Mammary epithelial cell (primary cell): ENCODE measurements around the gene RBM17.

ENCODE experiments used
- EZH2 ChIP-seq: IDR thresholded peaks from 2 replicates; pipeline ENCODE4 v1.6.1; 2012; ENCODE audit warnings: low read length, inconsistent platforms, borderline replicate concordance
- TF ChIP-seq, protein P1 (sequence below), 2 donors: IDR thresholded peaks in 1 of 2; conservative IDR thresholded peaks in 1 of 2; 2 replicates each; pipeline ENCODE4 v1.5.1; 2011 to 2012; ENCODE audit warnings: inconsistent platforms in 2 of 2, low read length in 2 of 2, mild to moderate bottlenecking in 2 of 2, control low read depth in 1 of 2, low read depth in 1 of 2; ENCODE audit not compliant: insufficient read depth in 1 of 2; ENCODE audit errors: extremely low read depth in 1 of 2

DNA sequence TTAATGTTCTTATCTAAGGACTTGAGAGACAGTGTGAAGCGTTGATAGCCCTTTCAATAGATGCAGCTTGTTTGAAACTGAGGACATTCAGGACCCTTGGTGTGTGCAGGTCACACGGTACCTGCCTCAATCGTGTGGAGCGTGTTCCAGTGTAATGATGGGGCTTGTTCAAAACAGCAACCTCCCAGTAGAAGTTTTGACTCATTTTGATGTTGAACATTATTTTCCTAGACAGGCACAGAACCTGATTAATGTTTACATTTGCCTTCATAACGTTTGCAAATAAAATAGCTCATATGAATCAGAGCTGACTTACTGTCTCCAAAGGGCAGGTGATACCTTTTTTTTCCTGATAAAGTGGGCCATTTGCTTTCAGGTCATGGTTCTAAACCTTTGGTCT lies 21.3 kb downstream of the RBM17 start:
- TF ChIP-seq, protein P1, sequence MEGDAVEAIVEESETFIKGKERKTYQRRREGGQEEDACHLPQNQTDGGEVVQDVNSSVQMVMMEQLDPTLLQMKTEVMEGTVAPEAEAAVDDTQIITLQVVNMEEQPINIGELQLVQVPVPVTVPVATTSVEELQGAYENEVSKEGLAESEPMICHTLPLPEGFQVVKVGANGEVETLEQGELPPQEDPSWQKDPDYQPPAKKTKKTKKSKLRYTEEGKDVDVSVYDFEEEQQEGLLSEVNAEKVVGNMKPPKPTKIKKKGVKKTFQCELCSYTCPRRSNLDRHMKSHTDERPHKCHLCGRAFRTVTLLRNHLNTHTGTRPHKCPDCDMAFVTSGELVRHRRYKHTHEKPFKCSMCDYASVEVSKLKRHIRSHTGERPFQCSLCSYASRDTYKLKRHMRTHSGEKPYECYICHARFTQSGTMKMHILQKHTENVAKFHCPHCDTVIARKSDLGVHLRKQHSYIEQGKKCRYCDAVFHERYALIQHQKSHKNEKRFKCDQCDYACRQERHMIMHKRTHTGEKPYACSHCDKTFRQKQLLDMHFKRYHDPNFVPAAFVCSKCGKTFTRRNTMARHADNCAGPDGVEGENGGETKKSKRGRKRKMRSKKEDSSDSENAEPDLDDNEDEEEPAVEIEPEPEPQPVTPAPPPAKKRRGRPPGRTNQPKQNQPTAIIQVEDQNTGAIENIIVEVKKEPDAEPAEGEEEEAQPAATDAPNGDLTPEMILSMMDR (conservative IDR thresholded peaks at IDR 0.05 in 1 of 2, IDR thresholded peaks at IDR 0.05 in 1 of 2; ENCODE audit: extremely low read depth in 1 of 2, insufficient read depth in 1 of 2, low read depth in 1 of 2, low read length in 2 of 2), result no peak
- no peak for TF ChIP-seq EZH2
